ENCODE data around the gene FOXI3.
"Not testable (repeated sequence)": the region's sequence is repeated elsewhere in the genome, so short reads cannot be mapped to it uniquely, and the experiment has no call there.

Gene FOXI3

DNA sequence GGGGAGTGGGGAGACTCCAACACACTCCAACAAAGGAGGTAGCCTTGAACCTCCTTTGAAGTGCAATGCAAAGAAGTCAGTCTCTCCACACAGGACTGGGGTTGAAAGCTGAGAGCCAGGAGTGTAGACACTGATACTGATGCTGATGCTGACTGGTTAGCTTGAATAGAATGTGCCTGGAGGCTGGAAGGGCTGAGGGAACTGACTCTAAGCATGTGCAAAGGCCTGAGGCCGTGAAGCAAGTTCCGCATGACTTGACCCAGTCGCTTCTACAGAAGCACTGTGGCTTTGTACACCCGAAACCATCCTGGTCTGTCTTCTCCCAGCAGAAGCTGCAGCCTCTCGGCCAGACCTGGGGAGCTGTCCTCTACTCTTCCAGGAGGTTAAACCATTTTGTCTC, 10.4 kb downstream of the FOXI3 start:
- no peak for DNase-seq (ENCODE audit: low read depth)

DNA sequence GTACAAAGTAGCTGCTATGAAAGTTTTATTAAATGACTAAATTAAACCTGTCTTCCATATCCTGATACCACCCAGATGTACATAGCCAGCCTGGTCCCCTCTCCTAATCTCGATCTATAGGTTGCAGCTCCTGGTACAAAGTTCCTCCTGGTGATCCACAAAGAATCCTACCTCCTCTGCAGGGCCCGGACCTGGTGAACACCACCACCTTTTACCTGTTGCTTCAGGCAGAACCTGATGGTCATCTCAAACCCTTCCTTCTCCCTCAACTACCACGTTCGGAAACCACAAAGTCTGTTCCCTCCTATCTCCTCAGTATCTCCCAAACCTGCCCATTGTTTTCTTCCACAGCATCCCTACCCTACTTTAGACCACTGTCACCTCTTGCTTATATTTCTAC, 15.5 kb downstream of the FOXI3 start:
- DNase-seq (ENCODE audit: low read depth) = no peak

DNA sequence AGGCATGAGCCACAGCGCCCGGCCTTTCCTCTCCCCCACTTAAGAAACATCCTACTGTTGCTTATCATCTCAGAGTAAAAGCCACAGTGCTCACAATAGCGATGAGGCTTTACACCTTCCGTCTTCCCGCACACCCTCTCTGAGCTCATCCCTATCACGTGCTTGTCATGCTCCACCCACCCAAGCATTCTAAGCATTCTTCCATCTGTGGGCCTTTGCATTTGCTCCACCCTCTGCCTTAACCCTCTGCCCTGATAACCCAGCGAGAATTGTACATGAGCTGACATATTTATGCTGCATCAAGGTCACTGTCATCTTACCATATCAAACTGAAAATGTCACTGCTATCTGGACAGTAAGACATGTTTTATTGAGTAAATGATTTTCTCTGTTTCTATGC, 22.6 kb downstream of the FOXI3 start:
- DNase-seq (ENCODE audit: low read depth) = no peak

DNA sequence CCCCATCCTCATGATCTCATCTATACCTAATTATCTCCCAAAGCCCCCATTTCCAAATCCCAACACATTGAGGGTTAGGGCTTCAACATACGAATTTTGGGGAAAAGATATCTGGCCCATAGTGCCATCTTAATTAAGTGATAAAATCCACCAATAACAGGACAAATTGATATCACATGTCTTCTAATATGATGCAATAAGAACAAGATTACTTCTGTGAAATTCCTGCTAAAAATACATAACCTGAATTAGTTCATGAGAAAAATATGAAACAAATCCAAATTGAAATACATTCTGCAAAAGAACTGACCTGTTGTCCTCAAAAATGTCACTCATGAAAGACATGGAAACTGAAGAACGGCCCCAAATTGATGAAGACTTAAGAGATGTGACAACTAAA, 28.8 kb downstream of the FOXI3 start:
- DNase-seq (ENCODE audit: low read depth) = no peak

DNA sequence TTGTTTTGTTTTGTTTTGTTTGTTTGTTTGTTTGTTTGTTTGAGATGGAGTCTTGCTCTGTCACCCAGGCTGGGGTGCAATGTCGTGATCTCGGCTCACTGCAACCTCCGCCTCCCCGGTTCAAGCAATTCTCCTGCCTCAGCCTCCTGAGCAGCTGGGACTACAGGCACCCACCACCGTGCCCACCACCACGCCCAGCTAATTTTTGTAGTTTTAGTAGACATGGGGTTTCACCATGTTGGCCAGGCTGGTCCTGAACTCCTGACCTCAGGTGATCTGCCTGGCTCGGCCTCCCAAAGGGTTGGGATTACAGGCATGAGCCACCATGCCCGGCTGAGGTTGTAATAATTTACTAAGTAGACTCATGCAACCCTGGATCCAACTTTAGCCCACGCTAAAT, 33.4 kb downstream of the FOXI3 start:
- DNase-seq (ENCODE audit: low read depth) = not testable (repeated sequence)

DNA sequence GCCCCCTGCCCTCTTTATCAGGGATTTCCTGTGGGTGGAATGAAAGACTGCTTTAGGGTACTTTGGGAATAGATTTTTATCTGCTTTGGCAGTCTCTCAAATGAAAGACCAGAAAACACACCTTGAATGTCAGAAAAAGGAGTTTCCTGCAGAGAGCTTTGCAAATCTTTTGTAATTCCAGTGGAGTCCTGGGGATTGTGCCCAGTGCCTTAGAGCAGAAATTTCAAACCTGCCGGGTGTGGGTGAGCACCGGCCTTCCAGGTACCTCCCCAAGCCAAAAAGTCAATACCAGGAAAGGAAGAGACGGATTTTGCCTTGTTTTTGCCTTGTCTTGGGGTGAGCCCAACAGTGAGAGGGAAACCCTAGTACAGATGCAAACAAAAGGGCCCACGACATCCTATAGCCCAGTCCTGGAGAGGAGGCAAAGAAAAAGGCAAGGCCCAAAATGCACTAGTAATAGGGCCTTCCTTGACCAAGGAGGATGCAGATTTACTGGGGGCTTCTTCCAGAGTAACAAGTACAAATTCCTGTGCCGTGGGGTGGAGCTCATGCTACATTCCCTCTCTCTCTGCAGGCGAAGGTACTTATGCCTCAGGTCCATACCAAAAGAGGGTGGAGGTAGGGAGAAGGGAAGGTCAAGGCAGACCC, 36.4 kb downstream of the FOXI3 start:
- no peak for DNase-seq (ENCODE audit: low read depth)

DNA sequence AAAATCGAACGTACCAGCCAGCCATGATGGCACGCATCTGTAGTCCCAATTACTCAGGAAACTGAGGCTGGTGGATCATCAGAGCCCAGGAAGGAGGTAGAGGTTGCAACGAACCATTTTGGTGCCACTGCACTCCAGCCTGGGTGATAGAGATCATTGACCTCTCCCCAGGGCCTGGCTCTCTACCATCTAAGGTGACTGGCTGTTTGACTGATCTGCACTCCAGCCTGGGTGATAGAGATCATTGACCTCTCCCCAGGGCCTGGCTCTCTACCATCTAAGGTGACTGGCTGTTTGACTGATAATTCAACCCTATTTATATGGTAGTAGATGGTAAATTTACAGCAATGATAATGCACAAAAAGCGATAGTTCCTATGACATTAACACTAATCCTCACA, 43.6 kb downstream of the FOXI3 start:
- not testable (repeated sequence) for DNase-seq (ENCODE audit: low read depth)

DNA sequence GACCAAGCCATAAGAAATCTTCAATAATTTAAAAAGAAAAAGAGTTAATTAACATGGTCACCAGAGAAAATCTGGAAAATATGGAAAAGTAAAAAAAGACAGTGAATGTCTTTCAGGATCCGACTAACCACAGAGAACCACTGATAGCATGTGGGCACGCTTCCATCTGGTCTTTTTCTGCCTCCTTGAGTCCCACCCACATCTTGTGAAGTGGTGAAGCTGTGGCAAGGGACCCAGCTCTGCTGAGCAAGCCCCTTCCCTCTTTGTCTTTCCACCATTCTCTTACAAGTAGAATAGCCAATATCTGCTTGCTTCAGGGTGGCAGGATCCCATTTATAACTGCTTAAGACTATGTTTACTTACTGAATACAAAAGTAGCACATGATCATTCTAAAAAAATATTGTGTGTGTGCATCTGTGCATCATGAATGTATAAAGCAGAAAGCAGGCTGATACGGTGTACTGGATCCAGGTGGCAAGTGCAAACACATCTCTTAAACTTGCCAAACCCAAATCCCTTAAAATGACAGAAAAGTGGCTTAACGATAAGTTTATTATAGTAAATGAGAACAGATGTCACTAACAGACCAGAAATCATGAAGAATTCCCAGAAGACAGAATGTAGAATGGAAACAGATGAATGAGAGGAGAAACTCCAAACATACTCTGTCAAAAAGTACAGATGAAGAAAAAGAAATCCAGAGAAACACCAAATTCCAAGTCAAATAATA, 52.3 kb downstream of the FOXI3 start:
- DNase-seq (ENCODE audit: low read depth) = no peak

DNA sequence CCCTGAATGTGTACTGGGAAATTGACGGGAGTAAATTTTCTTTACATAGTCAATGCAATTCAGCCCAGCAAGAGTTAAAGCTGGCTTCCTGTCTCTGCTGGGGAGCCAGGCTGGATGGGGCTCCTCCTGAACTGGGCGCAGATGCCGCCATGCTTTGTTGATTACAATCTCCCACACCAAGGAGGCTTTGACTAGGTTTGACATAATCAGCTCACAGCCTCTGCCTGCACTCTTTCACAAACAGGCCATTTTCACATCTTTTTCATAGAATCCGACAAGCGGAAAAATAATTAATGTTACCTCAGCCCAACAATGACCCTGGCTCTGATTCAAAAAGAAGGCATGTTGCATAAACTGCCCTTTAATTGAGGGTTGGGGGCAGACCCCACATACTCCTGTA, 54.3 kb downstream of the FOXI3 start:
- no peak for DNase-seq (ENCODE audit: low read depth)

All from iris pigment epithelial cell (primary cell).